Activated CD8-positive, alpha-beta memory T cell treated with anti-CD3 and anti-CD28 coated beads, Interleukin-2, amount 10 ng/mL, durations not matched to agents 7 days and 5 days (primary cell): Measurements from ENCODE around the gene ATP1A2. TPM values are rescaled to one million over a fixed set of nuclear protein-coding genes. Genes with fewer than 3 reads are reported as not detected.

Experiments
- ATAC-seq: fragments of 150-1000 bp; cut with Tn5 transposase; one replicate; pipeline ENCODE4 v1.10.0; 2021; ENCODE audit warnings: moderate library complexity
- CTCF ChIA-PET: fragments of 350-600 bp; sonication (Branson Sonifier 250); formaldehyde crosslinking; loops from one replicate; lab custom pipeline; 2021; ENCODE audit warnings: antibody characterized with exemption; lab: Charles Lee
- DNase-seq: peaks from one replicate; pipeline ENCODE4 v3.0.0-alpha.2; 2020
- H3K27ac Mint-ChIP-seq: one replicate; pipeline ENCODE4 v1.8.0; 2021; ENCODE audit warnings: mild to moderate bottlenecking, mixed read lengths
- H3K27me3 Mint-ChIP-seq: one replicate; pipeline ENCODE4 v1.8.0; 2021; ENCODE audit warnings: mixed read lengths
- H3K36me3 Mint-ChIP-seq: one replicate; pipeline ENCODE4 v1.8.0; 2021; ENCODE audit warnings: mild to moderate bottlenecking, mixed read lengths
- H3K4me1 Mint-ChIP-seq: one replicate; pipeline ENCODE4 v1.8.0; 2021; ENCODE audit warnings: mixed read lengths
- H3K4me3 Mint-ChIP-seq: one replicate; pipeline ENCODE4 v1.8.0; 2021; ENCODE audit warnings: mild to moderate bottlenecking, moderate library complexity, mixed read lengths
- H3K9me3 Mint-ChIP-seq: one replicate; pipeline ENCODE4 v1.8.0; 2022; ENCODE audit warnings: low read depth, mixed read lengths
- total RNA-seq, 2 experiments: library from RNA; stranded (reverse); gene quantifications; one replicate each; pipeline ENCODE4 v1.2.3, GENCODE V29; 2021

ATP1A2 gene
- total RNA-seq, 2 experiments from 2014 or later, result not detected

- Mint-ChIP-seq H3K27ac (no peak overlapping the region), H3K9me3 (no peaks in the 10 kb centered on the region), H3K4me3 (no peak overlapping the region), H3K36me3 (peaks cover 6% of the 10 kb centered on the region), H3K4me1 (peaks cover 4% of the 10 kb centered on the region), H3K27me3 (no peaks in the 10 kb centered on the region)
- ATAC-seq (no peak), DNase-seq (no peak)
- CTCF ChIA-PET, result interaction anchor here (28.8 kb wide), 1 partner anchor 31 kb away, joined by 633 read pairs; the partner anchor contains the start of gene KCNJ10
Measured at GRCh38 chr1:160090760-160091159, 24.8 kb upstream of the ATP1A2 start.

- Mint-ChIP-seq H3K4me1 (peaks cover 11% of the 10 kb centered on the region), H3K27me3 (no peaks in the 10 kb centered on the region), H3K27ac (no peak overlapping the region), H3K9me3 (no peaks in the 10 kb centered on the region), H3K4me3 (no peak overlapping the region), H3K36me3 (peaks cover 6% of the 10 kb centered on the region)
- no peak for DNase-seq
- CTCF ChIA-PET, result interaction anchor here (28.8 kb wide), 1 partner anchor 32 kb away, joined by 633 read pairs; the partner anchor contains the start of gene KCNJ10
- ATAC-seq, result no peak
Measured at GRCh38 chr1:160091666-160092223, 23.8 kb upstream of the ATP1A2 start.

GRCh38 chr1:160092366-160093068 is 23.0 kb upstream of the ATP1A2 start:
- Mint-ChIP-seq H3K27ac (no peak overlapping the region), H3K36me3 (peaks cover 6% of the 10 kb centered on the region), H3K27me3 (no peaks in the 10 kb centered on the region), H3K4me3 (no peak overlapping the region), H3K9me3 (no peaks in the 10 kb centered on the region), H3K4me1 (peaks cover 19% of the 10 kb centered on the region)
- no peak for DNase-seq
- ATAC-seq, result no peak
- CTCF ChIA-PET, result interaction anchor here (28.8 kb wide), 1 partner anchor 33 kb away, joined by 633 read pairs; the partner anchor contains the start of gene KCNJ10

- peaks cover 23% of the 10 kb centered on the region for H3K4me1 Mint-ChIP-seq
- CTCF ChIA-PET, result interaction anchor here (1.5 to 28.8 kb wide), 2 partner anchors 7 to 34 kb away, joined by 8 to 633 read pairs; partner anchors contain the start of gene KCNJ10
- no peaks in the 10 kb centered on the region for H3K27me3 Mint-ChIP-seq
- DNase-seq (no peak), ATAC-seq (no peak)
- no peak overlapping the region for H3K4me3 Mint-ChIP-seq
- no peak overlapping the region for H3K27ac Mint-ChIP-seq
- peaks cover 6% of the 10 kb centered on the region for H3K36me3 Mint-ChIP-seq
- H3K9me3 Mint-ChIP-seq, result no peaks in the 10 kb centered on the region
Measured at GRCh38 chr1:160093069-160093395, 22.5 kb upstream of the ATP1A2 start.

- DNase-seq (no peak), ATAC-seq (no peak)
- Mint-ChIP-seq H3K36me3 (peaks cover 6% of the 10 kb centered on the region), H3K27ac (no peak overlapping the region), H3K27me3 (no peaks in the 10 kb centered on the region), H3K4me1 (peaks cover 23% of the 10 kb centered on the region), H3K9me3 (no peaks in the 10 kb centered on the region), H3K4me3 (no peak overlapping the region)
- CTCF ChIA-PET, result interaction anchor here (1.5 to 28.8 kb wide), 2 partner anchors 8 to 34 kb away, joined by 8 to 633 read pairs; partner anchors contain the start of gene KCNJ10
Measured at GRCh38 chr1:160093624-160094290, 21.8 kb upstream of the ATP1A2 start.

GRCh38 chr1:160094291-160094625 is 21.3 kb upstream of the ATP1A2 start:
- DNase-seq (no peak), ATAC-seq (no peak)
- Mint-ChIP-seq H3K4me1 (peaks cover 25% of the 10 kb centered on the region), H3K27me3 (no peaks in the 10 kb centered on the region), H3K36me3 (peaks cover 6% of the 10 kb centered on the region), H3K9me3 (no peaks in the 10 kb centered on the region), H3K27ac (no peak overlapping the region), H3K4me3 (no peak overlapping the region)
- CTCF ChIA-PET, result interaction anchor here (1.5 to 28.8 kb wide), 2 partner anchors 9 to 35 kb away, joined by 8 to 633 read pairs; partner anchors contain the start of gene KCNJ10

- Mint-ChIP-seq H3K36me3 (peaks cover 6% of the 10 kb centered on the region), H3K27ac (no peak overlapping the region), H3K4me3 (no peak overlapping the region), H3K9me3 (no peaks in the 10 kb centered on the region), H3K27me3 (no peaks in the 10 kb centered on the region), H3K4me1 (peaks cover 30% of the 10 kb centered on the region)
- CTCF ChIA-PET, result interaction anchor here (2.2 to 5.0 kb wide), 2 partner anchors 12 to 48 kb away, joined by 10 to 115 read pairs; partner anchors contain the start of gene KCNJ9
- ATAC-seq (no peak), DNase-seq (no peak)
Measured at GRCh38 chr1:160094806-160095205, 20.8 kb upstream of the ATP1A2 start.

GRCh38 chr1:160095382-160096105 is 20.0 kb upstream of the ATP1A2 start:
- Mint-ChIP-seq H3K27me3 (no peaks in the 10 kb centered on the region), H3K4me1 (peaks cover 31% of the 10 kb centered on the region), H3K27ac (peak overlapping the region; percentile 1), H3K9me3 (no peaks in the 10 kb centered on the region), H3K36me3 (peaks cover 6% of the 10 kb centered on the region), H3K4me3 (no peak overlapping the region)
- DNase-seq (no peak), ATAC-seq (no peak)
- CTCF ChIA-PET, result interaction anchor here (1.3 to 5.0 kb wide), 3 partner anchors 13 to 49 kb away, joined by 3 to 115 read pairs (median 10); partner anchors contain the start of gene KCNJ9

GRCh38 chr1:160096274-160097116 is 19.1 kb upstream of the ATP1A2 start:
- Mint-ChIP-seq H3K27me3 (no peaks in the 10 kb centered on the region), H3K4me1 (peaks cover 35% of the 10 kb centered on the region), H3K9me3 (no peaks in the 10 kb centered on the region), H3K27ac (peak overlapping the region; percentile 72), H3K4me3 (peak overlapping the region; percentile 86), H3K36me3 (peaks cover 6% of the 10 kb centered on the region)
- CTCF ChIA-PET, result interaction anchor here (1.0 to 5.0 kb wide), 5 partner anchors 14 to 155 kb away, joined by 3 to 115 read pairs (median 4); partner anchors contain the start of gene KCNJ9
- ATAC-seq, result no peak
- no peak for DNase-seq

GRCh38 chr1:160097151-160097910 is 18.2 kb upstream of the ATP1A2 start:
- Mint-ChIP-seq H3K4me1 (peaks cover 35% of the 10 kb centered on the region), H3K27ac (peak overlapping the region; percentile 72), H3K4me3 (peak overlapping the region; percentile 86), H3K9me3 (no peaks in the 10 kb centered on the region), H3K36me3 (peaks cover 4% of the 10 kb centered on the region), H3K27me3 (no peaks in the 10 kb centered on the region)
- ATAC-seq (no peak), DNase-seq (peak; percentile 53)
- CTCF ChIA-PET, result interaction anchor here (0.9 to 5.0 kb wide), 9 partner anchors 9 to 279 kb away, joined by 3 to 115 read pairs (median 6); partner anchors contain the start of gene KCNJ9

GRCh38 chr1:160097911-160098851 is 17.4 kb upstream of the ATP1A2 start, which contains the start of gene IGSF8:
IGSF8 (minus strand) TSS chr1:160098619; CDS start chr1:160098472, 147 bp downstream.
- no peaks in the 10 kb centered on the region for H3K9me3 Mint-ChIP-seq
- H3K27me3 Mint-ChIP-seq, result no peaks in the 10 kb centered on the region
- CTCF ChIA-PET, result interaction anchor here (0.9 to 5.0 kb wide), 7 partner anchors 8 to 278 kb away, joined by 3 to 115 read pairs (median 6); partner anchors contain the start of gene KCNJ9
- H3K27ac Mint-ChIP-seq, result peak within 1 kb of the TSS; percentile 84
- peak; percentile 95 for DNase-seq
- peaks cover 4% of the 10 kb centered on the region for H3K36me3 Mint-ChIP-seq
- peaks cover 37% of the 10 kb centered on the region for H3K4me1 Mint-ChIP-seq
- H3K4me3 Mint-ChIP-seq, result peak within 1 kb of the TSS; percentile 86
- ATAC-seq, result peak; percentile 73
